ENCODE measurements around the gene CROT. TPM values are rescaled to one million over a fixed set of nuclear protein-coding genes. Genes with fewer than 3 reads are reported as not detected.

Gene CROT
- total and polyA plus RNA-seq, 11 donors: 5.7 to 10.2 (median 8.4) TPM

GRCh38 chr7:87312215-87312865 is 33.1 kb upstream of the CROT start:
- TF ChIP-seq, protein P1, sequence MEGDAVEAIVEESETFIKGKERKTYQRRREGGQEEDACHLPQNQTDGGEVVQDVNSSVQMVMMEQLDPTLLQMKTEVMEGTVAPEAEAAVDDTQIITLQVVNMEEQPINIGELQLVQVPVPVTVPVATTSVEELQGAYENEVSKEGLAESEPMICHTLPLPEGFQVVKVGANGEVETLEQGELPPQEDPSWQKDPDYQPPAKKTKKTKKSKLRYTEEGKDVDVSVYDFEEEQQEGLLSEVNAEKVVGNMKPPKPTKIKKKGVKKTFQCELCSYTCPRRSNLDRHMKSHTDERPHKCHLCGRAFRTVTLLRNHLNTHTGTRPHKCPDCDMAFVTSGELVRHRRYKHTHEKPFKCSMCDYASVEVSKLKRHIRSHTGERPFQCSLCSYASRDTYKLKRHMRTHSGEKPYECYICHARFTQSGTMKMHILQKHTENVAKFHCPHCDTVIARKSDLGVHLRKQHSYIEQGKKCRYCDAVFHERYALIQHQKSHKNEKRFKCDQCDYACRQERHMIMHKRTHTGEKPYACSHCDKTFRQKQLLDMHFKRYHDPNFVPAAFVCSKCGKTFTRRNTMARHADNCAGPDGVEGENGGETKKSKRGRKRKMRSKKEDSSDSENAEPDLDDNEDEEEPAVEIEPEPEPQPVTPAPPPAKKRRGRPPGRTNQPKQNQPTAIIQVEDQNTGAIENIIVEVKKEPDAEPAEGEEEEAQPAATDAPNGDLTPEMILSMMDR (IDR thresholded peaks at IDR 0.05): peak; percentile 95 to 99 (median 97)
- no peak for TF ChIP-seq POLR2A (IDR thresholded peaks at IDR 0.05)
- Histone ChIP-seq H3K4me3 (no peak overlapping the region), H3K27ac (no peak overlapping the region), H3K9me3 (no peaks in the 10 kb centered on the region), H3K27me3 (no peaks in the 10 kb centered on the region), H3K4me1 (no peaks in the 10 kb centered on the region), H3K36me3 (no peaks in the 10 kb centered on the region)
- ATAC-seq: peak in 3 of 4 donors; percentile 75 to 86 (median 84)
- intact Hi-C loops (cut with DNase I): loop anchor here in 9 of 10 donors (1.0 to 10.0 kb wide), 7 partner anchors 104 to 575 kb away; no protein-coding TSS in a partner anchor
- DNase-seq: peak in 2 of 5 donors; percentile 44 to 45
- WGBS, 4 donors: 10 to 31% (median 17%) methylated on average over 2 of the region's 2 CpGs

- H3K27ac ChIP-seq: no peak overlapping the region
- no peaks in the 10 kb centered on the region for H3K27me3 ChIP-seq
- H3K36me3 ChIP-seq: no peaks in the 10 kb centered on the region
- TF ChIP-seq, protein P1 (IDR thresholded peaks at IDR 0.05): no peak
- TF ChIP-seq POLR2A (IDR thresholded peaks at IDR 0.05): no peak
- DNase-seq (no peak), ATAC-seq (no peak)
- intact Hi-C loops (cut with DNase I): loop anchor here in 4 of 10 donors (10.0 kb wide), 1 partner anchor 569 kb away; no protein-coding TSS in a partner anchor
- H3K4me3 ChIP-seq: no peak overlapping the region
- H3K9me3 ChIP-seq: peaks cover 0 to 6% (median 0%) of the 10 kb centered on the region in 12 donors
- H3K4me1 ChIP-seq: peaks cover 0 to 4% (median 0%) of the 10 kb centered on the region in 12 donors
- WGBS, 4 donors: 63 to 77% (median 71%) methylated on average over 3 of the region's 3 CpGs
Observed at GRCh38 chr7:87316097-87316700, 29.3 kb upstream of the CROT start.

DNA sequence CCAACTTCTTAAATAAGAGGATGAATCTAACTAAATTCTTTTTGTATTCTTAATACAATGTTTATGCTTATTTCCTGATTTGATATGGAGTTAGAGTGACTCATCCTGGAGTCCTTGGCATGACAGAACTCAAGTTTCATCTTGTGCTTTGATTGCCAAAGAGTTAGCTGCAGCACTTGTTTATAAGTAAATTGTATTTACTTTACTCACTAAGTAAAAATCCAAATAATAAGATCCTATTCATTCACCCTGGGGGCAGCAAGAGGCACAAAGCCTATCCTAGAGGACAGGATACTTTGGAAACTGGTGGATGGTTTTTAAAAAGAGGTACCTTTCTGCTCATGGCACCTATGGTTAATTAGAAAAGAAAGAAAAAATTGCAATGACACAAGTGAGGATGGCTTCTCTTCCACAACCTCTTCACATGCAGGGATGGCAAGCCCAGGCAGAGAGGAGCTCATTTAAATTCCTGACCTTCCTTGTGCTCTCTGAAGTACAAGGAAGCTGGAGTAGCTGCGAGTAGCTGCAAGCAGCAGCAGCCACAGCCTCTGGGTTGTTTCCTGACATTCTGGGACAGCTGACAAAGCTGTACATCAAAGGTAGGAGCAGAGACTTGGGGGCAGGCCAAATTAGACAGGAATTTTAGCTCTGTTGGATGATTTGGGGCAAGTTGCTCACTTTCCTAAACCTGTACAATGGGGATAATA is 28.5 kb upstream of the CROT start:
- H3K27ac ChIP-seq: no peak overlapping the region
- intact Hi-C loops (cut with DNase I): loop anchor here in 4 of 10 donors (10.0 kb wide), 1 partner anchor 568 kb away; no protein-coding TSS in a partner anchor
- ATAC-seq (no peak), DNase-seq (no peak)
- H3K36me3 ChIP-seq: no peaks in the 10 kb centered on the region
- no peak overlapping the region for H3K4me3 ChIP-seq
- TF ChIP-seq, protein P1 (IDR thresholded peaks at IDR 0.05): no peak
- TF ChIP-seq POLR2A (IDR thresholded peaks at IDR 0.05): no peak
- H3K27me3 ChIP-seq: no peaks in the 10 kb centered on the region
- H3K4me1 ChIP-seq: peaks cover 0 to 4% (median 0%) of the 10 kb centered on the region in 12 donors
- peaks cover 0 to 11% (median 0%) of the 10 kb centered on the region in 12 donors for H3K9me3 ChIP-seq
- WGBS, 4 donors: 29 to 50% (median 37%) methylated on average over 1 of the region's 1 CpG
